Measurements from ENCODE around the gene PTPN11.

PTPN11 gene

DNA sequence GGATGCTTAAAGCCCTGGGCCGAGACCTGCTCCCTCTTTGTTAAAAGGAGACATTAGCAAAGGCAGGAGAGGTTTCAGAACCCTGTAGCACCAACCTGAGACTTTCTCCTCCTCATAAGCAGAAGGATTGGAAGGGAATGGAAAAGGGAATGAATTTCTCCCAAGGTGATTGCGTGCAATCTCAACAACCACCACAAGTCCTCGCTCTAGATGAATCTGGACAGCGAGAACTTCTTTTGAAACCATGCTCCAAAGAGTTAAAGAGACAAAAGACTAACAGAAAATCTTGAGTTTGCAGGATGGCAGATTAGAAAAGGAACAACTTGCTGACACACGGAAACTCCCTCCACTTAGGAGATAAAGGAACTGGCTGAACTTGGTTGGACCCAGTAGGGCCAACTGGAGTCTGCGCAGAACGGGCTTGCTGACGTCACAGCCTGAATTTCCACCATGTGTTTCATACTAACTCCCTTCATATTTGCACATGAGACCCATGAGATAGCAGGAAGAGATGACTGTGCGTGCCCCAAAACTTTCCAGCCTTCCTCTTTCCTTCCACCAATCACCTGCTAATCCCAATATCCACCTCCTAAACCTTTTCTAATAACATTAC is 137.0 kb downstream of the PTPN11 start:
- DNase-seq, result no peak

DNA sequence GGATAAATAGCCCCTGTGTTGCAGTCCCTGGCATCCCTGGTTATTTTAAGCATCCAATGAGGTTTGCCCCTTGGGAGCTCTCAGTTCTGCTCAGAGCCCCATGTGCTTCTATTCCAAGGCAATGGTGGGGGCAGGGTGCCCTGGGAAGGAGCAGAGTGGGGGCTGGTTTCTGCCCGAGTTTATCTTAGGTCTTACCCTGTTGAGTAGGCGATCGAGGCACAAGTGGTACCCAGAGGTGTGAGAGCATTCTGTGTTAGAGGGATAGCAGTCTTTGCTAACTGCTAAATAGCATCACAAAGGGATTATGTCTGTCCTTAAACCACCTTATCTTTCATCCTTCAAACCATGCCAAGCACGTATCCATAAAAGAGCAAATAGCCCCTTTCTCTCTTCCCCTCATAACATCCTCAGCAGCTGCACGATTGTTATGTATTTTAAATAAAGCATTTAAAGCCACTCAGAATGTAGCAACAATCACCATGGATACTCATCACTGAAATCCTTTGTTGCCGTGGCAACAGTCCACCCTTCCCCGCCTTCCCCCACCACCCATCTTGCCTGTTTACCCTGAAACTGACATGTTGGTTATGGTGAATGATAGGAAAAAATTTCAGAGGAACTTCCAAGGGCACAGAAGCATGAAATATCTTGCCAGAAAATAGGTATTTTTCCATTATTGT is 139.3 kb downstream of the PTPN11 start:
- no peak for DNase-seq

Data from NCI-H187 (cell line).